Suprapubic skin (tissue), 4 donors: ENCODE measurements around the gene MAP2K7. TPM values are rescaled to one million over a fixed set of nuclear protein-coding genes. Genes with fewer than 3 reads are reported as not detected.

Experiments
- DNase-seq, 2 donors: peaks; one replicate each; pipeline ENCODE4 v3.0.0-alpha.2; 2019; ENCODE audit warnings: low spot score in 2 of 2
- H3K27ac ChIP-seq: fragments of 200-600 bp; sonication (generic); one replicate; pipeline ENCODE4 v1.5.1; 2019
- H3K27me3 ChIP-seq: fragments of 200-600 bp; sonication (generic); one replicate; pipeline ENCODE4 v1.5.1; 2019
- H3K36me3 ChIP-seq: fragments of 200-600 bp; sonication (generic); one replicate; pipeline ENCODE4 v1.5.1; 2019
- H3K4me1 ChIP-seq: fragments of 200-600 bp; sonication (generic); one replicate; pipeline ENCODE4 v1.5.1; 2019
- H3K4me3 ChIP-seq: fragments of 200-600 bp; sonication (generic); one replicate; pipeline ENCODE4 v1.5.1; 2019; ENCODE audit warnings: mild to moderate bottlenecking
- H3K9me3 ChIP-seq: fragments of 200-600 bp; sonication (generic); one replicate; pipeline ENCODE4 v1.5.1; 2019
- CTCF ChIP-seq, 2 donors: fragments of 200-600 bp in 1 of 2; fragments of 450-650 bp in 1 of 2; sonication (generic) in 1 of 2; IDR thresholded peaks; one replicate each; pipeline ENCODE4 v1.5.1; 2016 to 2019; ENCODE audit warnings: antibody characterized with exemption in 2 of 2, mild to moderate bottlenecking in 1 of 2, moderate library complexity in 1 of 2
- EP300 ChIP-seq: sonication (generic); formaldehyde crosslinking; IDR thresholded peaks from one replicate; pipeline ENCODE4 v1.6.1; 2017; ENCODE audit warnings: antibody characterized with exemption
- POLR2A ChIP-seq, 2 donors: fragments of 450-650 bp; IDR thresholded peaks; one replicate each; pipeline ENCODE4 v1.6.1; 2017; ENCODE audit warnings: antibody characterized with exemption in 2 of 2, mild to moderate bottlenecking in 2 of 2, moderate library complexity in 2 of 2
- POLR2AphosphoS5 ChIP-seq, 3 donors: sonication (generic); formaldehyde crosslinking; IDR thresholded peaks; one replicate each; pipeline ENCODE4 v1.6.1; 2017; ENCODE audit warnings: antibody characterized with exemption in 3 of 3
- WGBS: methylation state at CpG from one replicate; pipeline ENCODE4 v1.1.5; 2018; 5-methylcytosine and 5-hydroxymethylcytosine counted together
- total RNA-seq, 4 donors: library from RNA; depleted of rRNA; stranded (reverse); fragments of >200 nt; gene quantifications; one replicate each; pipeline ENCODE4 v1.1.0, GENCODE V29; 2016

The MAP2K7 gene
- total RNA-seq, 4 donors from 2014 or later = 25.1 to 52.4 (median 29.3) TPM

- WGBS = 90% methylated on average over 7 of the region's 7 CpGs
- H3K27ac ChIP-seq = no peak overlapping the region
- TF ChIP-seq CTCF (IDR thresholded peaks at IDR 0.05) = no peak
- TF ChIP-seq EP300 = no peak
- TF ChIP-seq POLR2AphosphoS5 (IDR thresholded peaks at IDR 0.05) = no peak
- no peak for TF ChIP-seq POLR2A (IDR thresholded peaks at IDR 0.05)
- peaks cover 56% of the 10 kb centered on the region for H3K36me3 ChIP-seq
- no peak for DNase-seq
- no peak overlapping the region for H3K4me3 ChIP-seq
- no peaks in the 10 kb centered on the region for H3K9me3 ChIP-seq
- no peaks in the 10 kb centered on the region for H3K27me3 ChIP-seq
- H3K4me1 ChIP-seq = peaks cover 42% of the 10 kb centered on the region
Observed at GRCh38 chr19:7930765-7931164, 27.1 kb downstream of the MAP2K7 start.

- H3K4me3 ChIP-seq = no peak overlapping the region
- H3K4me1 ChIP-seq = peaks cover 36% of the 10 kb centered on the region
Observed at GRCh38 chr19:7931221-7932061, 27.8 kb downstream of the MAP2K7 start.

GRCh38 chr19:7932276-7932929 lies 28.7 kb downstream of the MAP2K7 start:
- Histone ChIP-seq H3K27me3 (no peaks in the 10 kb centered on the region), H3K9me3 (no peaks in the 10 kb centered on the region), H3K4me1 (peaks cover 26% of the 10 kb centered on the region), H3K36me3 (peaks cover 72% of the 10 kb centered on the region), H3K4me3 (no peak overlapping the region), H3K27ac (no peak overlapping the region)
- DNase-seq = no peak
- TF ChIP-seq POLR2AphosphoS5 (IDR thresholded peaks at IDR 0.05) (no peak), POLR2A (IDR thresholded peaks at IDR 0.05) (no peak)
- WGBS = 87% methylated on average over 17 of the region's 32 CpGs

More at GRCh38 chr19:7931221-7932061, 27.8 kb downstream of the MAP2K7 start:
- no peak for TF ChIP-seq POLR2AphosphoS5 (IDR thresholded peaks at IDR 0.05)
- no peak for TF ChIP-seq CTCF (IDR thresholded peaks at IDR 0.05)
- no peak for TF ChIP-seq EP300
- no peak for TF ChIP-seq POLR2A (IDR thresholded peaks at IDR 0.05)
- no peaks in the 10 kb centered on the region for H3K9me3 ChIP-seq
- peaks cover 63% of the 10 kb centered on the region for H3K36me3 ChIP-seq
- DNase-seq = no peak
- H3K27me3 ChIP-seq = no peaks in the 10 kb centered on the region
- WGBS = 83% methylated on average over 30 of the region's 36 CpGs
- H3K27ac ChIP-seq = no peak overlapping the region

GRCh38 chr19:7932930-7933300 lies 29.2 kb downstream of the MAP2K7 start:
- TF ChIP-seq POLR2A (IDR thresholded peaks at IDR 0.05) (no peak), CTCF (IDR thresholded peaks at IDR 0.05) (no peak), POLR2AphosphoS5 (IDR thresholded peaks at IDR 0.05) (no peak), EP300 (no peak)
- Histone ChIP-seq H3K4me3 (no peak overlapping the region), H3K27ac (no peak overlapping the region), H3K27me3 (no peaks in the 10 kb centered on the region), H3K9me3 (no peaks in the 10 kb centered on the region), H3K36me3 (peaks cover 77% of the 10 kb centered on the region), H3K4me1 (peaks cover 21% of the 10 kb centered on the region)
- 94% methylated on average over 9 of the region's 10 CpGs for WGBS
- no peak for DNase-seq

GRCh38 chr19:7933411-7933810 lies 29.7 kb downstream of the MAP2K7 start:
- no peak for DNase-seq
- H3K36me3 ChIP-seq = peaks cover 81% of the 10 kb centered on the region
- H3K9me3 ChIP-seq = no peaks in the 10 kb centered on the region
- H3K27ac ChIP-seq = no peak overlapping the region
- WGBS = 93% methylated on average over 6 of the region's 14 CpGs
- TF ChIP-seq POLR2AphosphoS5 (IDR thresholded peaks at IDR 0.05) (no peak), POLR2A (IDR thresholded peaks at IDR 0.05) (no peak), EP300 (no peak), CTCF (IDR thresholded peaks at IDR 0.05) (no peak)
- no peaks in the 10 kb centered on the region for H3K27me3 ChIP-seq
- H3K4me1 ChIP-seq = peaks cover 16% of the 10 kb centered on the region
- no peak overlapping the region for H3K4me3 ChIP-seq
